SK-MEL-5 (cell line): ENCODE data around the gene SLC35E1. TPM values are rescaled to one million over a fixed set of nuclear protein-coding genes. Genes with fewer than 3 reads are reported as not detected.

Source experiments
- small RNA-seq, 2 experiments: library from RNA; depleted of rRNA; stranded (forward); fragments of <200 nt; gene quantifications; one replicate each; pipeline ENCODE3, GENCODE V24; 2014
- total RNA-seq: library from RNA; depleted of rRNA; stranded (reverse); fragments of >200 nt; shearing (Covaris generic); gene quantifications from 2 replicates; pipeline ENCODE4 v1.2.3, GENCODE V29; 2014; rRNA removed

Gene SLC35E1
- total RNA-seq, 1 experiment from 2014 or later = 19.8 TPM

Small RNA genes within 50 kb of the gene (small RNA-seq; reads per million reads assigned to genes)
- gene RN7SL146P = 0 reads per million in 2 experiments

Other genes starting within 250 kb of the SLC35E1 start
- 1.5 and 2.5 TPM in 2 replicates for gene KLF2, start 247.6 kb downstream of the SLC35E1 start, total RNA-seq
- 4.7 and 4.8 TPM in 2 replicates for gene EPS15L1, start 100.4 kb downstream of the SLC35E1 start, total RNA-seq
- gene CALR3, start 76.2 kb downstream of the SLC35E1 start, total RNA-seq = 0.29 and 0.53 TPM in 2 replicates
- gene C19orf44, start 76.0 kb downstream of the SLC35E1 start, total RNA-seq = 2.2 and 2.6 TPM in 2 replicates
- 2.0 and 2.4 TPM in 2 replicates for gene CHERP, start 30.0 kb downstream of the SLC35E1 start, total RNA-seq
- 4.8 and 5.5 TPM in 2 replicates for gene MED26, start 55.8 kb upstream of the SLC35E1 start, total RNA-seq
- gene SMIM7, start 87.7 kb upstream of the SLC35E1 start, total RNA-seq = 80.3 and 90.8 TPM in 2 replicates
- gene TMEM38A, start 88.7 kb upstream of the SLC35E1 start, total RNA-seq = 0.24 and 0.27 TPM in 2 replicates
- 0.16 and 0.21 TPM in 2 replicates for gene NWD1, start 147.4 kb upstream of the SLC35E1 start, total RNA-seq